Adipose tissue (tissue), 3 donors: ENCODE data around the gene SRL. TPM values are rescaled to one million over a fixed set of nuclear protein-coding genes. Genes with fewer than 3 reads are reported as not detected.
"Not testable (repeated sequence)": the region's sequence is repeated elsewhere in the genome, so short reads cannot be mapped to it uniquely, and the experiment has no call there.

Source experiments
- H3K27ac ChIP-seq: one replicate; pipeline ENCODE4 v1.5.1; 2013; ENCODE audit warnings: low read depth, low read length
- WGBS, 3 donors: extraction: QIAGEN DNeasy Blood & Tissue Kit; methylation state at CpG; one replicate each; pipeline ENCODE4 v1.1.7; 2013; 5-methylcytosine and 5-hydroxymethylcytosine counted together
- polyA plus RNA-seq, 3 donors: library from polyadenylated mRNA; stranded (reverse); fragments of 200-250 nt; gene quantifications; one replicate each; pipeline ENCODE4 v1.2.3, GENCODE V29; 2013
- donor health status: healthy with polysubstance abuse.
- donor health status: Bipolar disorder and iron deficiency.
- donor health status: healthy.

Gene SRL
- polyA plus RNA-seq, 3 donors = 0.48 to 2.7 (median 1.0) TPM

DNA sequence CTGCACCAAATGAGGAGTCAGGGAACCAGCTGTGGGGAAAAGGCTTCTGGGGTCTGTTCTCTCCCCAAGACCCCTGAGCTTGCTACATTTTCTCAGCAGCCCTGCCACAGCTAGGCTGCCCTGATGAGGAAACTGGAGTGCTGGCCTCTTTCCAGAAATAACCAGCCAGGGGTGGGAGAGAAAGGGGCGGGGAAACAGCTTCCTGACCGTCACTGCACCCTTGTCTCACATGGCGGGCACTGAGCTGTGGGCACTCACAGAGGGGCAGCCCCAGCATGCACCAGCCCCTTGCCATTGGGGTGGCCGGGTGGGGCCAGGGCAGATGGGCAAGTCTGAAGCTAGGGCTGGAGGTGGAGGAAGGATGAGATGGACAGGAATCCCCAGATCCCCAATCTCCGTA, 2.9 kb downstream of the SRL start:
- no peak overlapping the region for H3K27ac ChIP-seq
- 22 to 84% (median 36%) methylated on average over 5 of the region's 5 CpGs for WGBS, 3 donors

DNA sequence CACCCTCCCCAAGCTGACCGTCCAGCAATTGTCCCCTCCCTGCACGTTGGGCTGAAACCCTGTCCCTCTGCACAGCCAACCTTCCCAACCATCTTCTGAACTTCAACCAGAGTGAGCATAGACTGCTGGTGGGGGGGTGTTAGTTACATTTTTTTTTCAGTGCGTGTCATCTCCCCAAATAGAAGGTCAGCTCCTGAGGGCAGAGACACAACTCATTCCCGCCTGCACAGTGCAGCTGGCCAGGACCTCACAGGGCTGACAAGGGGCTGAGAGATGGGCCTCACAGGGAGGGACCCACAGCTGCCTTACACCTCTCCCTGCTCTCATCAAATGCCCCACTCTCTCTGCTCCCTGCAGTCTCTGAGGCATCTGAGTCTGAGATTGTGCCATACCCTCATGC, 8.4 kb downstream of the SRL start:
- no peak overlapping the region for H3K27ac ChIP-seq
- 51 to 77% (median 68%) methylated on average over 4 of the region's 4 CpGs for WGBS, 3 donors

DNA sequence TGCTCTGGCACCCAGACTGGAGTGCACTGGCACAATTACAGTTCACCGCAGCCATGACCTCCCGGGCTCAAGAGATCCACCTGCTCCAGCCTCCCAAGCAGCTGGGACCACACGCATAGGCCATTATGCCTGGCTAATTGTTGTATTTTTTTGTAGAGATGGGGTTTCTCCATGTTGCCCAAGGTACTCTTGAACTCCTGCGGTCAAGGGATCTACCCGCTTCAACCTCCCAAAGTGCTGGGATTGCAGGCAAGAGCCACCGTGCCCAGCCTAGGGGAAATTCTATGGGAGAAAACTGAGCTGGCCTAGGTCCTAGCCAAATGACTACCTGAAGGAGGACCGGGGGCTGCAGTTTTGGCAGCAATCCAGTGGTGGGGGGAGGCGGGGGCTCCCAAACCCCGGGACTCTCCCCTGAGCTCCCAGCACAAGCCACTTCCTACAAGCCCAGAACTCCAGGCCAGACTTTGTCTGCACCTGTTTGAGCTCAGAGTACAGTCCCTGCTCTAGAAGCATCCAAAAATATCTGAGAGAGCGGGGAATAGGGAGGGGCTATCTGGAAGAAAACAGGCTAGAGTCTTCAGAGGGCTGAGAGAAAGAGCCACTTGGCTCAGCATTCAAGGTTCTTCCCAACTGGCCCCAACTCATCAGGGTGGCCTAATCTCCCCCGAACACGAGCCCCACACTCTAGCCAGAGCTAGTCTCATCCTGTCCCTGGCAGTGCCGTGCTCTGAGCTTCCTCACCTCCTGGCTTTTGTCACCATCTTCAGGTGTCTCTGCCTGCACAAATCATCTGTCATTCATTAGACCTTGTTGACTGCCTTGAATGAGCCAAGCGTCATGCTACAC, 9.1 kb downstream of the SRL start:
- no peak overlapping the region for H3K27ac ChIP-seq
- 74 to 80% (median 75%) methylated on average over 14 of the region's 14 CpGs for WGBS, 3 donors

DNA sequence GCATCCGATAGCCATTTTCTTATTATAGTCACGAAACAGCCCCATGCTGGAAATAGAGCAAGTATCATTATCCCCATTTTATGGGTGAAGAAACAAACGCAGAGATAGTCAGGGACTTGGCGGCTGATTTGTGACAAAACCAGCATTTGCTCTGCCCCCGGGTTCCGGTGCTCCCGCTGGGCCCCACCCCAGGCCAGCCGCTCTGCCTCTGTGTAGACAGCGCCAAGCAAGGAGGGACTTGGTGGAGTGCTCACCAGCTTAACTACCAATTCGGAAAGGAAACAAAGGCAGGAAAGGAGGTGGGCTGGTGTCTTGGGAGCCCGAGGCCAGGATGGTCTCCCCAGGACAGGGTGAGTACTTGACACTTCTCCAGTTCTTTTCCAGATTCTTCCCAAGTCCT, 10.0 kb downstream of the SRL start:
- 84 to 95% (median 90%) methylated on average over 11 of the region's 11 CpGs for WGBS, 3 donors
- H3K27ac ChIP-seq = no peak overlapping the region

DNA sequence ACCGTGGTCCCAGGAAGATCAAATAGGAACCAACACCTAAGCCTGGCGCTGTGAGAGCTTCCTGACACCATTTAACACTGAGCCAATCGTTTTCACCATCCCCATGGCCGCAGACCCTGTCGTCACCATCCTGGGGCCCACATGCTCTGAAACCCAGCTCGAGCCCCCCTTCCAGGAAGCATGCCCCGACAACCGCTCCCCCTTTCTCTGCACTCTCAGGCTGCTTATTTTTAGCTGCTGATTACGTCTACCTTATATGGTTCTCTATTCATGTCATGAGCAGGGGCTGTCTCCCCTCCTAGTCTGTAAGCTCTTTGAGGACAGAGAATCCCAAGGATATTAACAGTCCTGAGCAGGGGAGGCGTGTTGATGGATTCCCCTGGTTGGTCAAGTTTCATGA, 10.5 kb downstream of the SRL start:
- no peak overlapping the region for H3K27ac ChIP-seq
- 78 to 83% (median 81%) methylated on average over 10 of the region's 10 CpGs for WGBS, 3 donors

DNA sequence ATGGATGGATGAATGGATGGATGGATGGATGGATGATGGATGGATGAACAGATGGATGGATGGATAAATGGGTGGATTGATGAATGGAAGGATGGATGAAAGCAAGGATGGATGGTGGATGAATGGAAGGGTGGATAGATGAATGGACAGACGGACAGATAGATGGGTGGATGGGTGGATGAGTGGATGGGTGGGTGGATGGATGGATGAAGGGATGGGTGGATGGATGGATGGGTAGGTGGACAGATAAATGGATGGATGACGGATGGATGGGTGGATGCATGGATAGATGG, 14.9 kb downstream of the SRL start:
- WGBS, 3 donors = 84 to 98% (median 95%) methylated on average over 2 of the region's 2 CpGs
- H3K27ac ChIP-seq = no peak overlapping the region

DNA sequence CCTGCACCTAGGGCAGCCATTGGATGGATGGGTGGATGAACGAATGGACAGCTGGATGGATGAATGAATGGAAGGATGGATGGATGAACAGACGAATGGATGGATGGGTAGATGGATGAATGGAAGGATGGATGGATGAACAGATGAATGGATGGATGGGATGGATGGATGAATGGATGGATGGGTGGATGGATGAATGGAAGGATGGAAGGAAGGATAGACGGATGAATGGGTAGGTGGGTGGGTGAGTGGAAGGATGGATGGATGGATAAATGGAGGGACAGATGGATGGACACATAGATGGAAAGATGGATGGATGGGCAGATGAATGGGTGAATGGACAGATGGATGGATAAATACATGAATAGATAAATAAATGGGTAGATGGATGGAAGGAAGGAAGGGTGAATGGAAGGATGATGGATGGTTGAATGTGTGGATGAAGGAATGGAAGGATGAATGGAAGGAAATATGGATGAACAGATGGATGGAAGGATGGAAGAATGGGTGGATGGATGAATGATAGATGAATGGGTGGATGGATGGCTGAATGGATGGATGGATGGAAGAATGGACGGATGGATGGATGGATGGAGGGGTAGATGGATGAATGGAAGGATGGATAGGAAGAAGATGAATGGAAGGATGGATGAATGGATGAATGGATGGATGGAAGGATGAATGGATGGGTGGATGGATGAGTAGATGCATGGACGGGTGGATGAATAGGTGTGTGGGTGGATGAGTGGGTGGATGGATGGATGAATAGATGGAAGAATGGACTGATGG, 15.4 kb downstream of the SRL start:
- no peak overlapping the region for H3K27ac ChIP-seq
- WGBS, 3 donors = 64 to 88% (median 83%) methylated on average over 5 of the region's 5 CpGs

DNA sequence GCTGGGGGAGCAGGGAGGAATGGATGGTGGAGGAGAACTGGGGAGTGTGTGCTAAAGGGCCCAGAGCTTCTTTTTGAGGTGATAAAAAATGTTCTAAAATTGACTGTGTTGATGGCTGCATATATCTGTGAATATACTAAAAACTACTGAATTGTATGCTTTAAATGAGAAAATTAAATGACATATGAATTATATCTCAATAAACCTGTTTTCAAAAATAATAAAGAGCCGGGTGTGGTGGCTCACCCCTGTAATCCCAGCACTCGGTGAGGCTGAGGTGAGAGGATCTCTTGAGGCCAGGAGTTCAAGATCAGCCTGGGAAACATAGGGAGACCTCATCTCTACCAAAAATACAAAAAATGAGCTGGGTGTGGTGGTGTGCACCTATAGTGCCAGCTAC, 16.8 kb downstream of the SRL start:
- no peak overlapping the region for H3K27ac ChIP-seq
- 82 to 96% (median 89%) methylated on average over 2 of the region's 2 CpGs for WGBS, 3 donors

DNA sequence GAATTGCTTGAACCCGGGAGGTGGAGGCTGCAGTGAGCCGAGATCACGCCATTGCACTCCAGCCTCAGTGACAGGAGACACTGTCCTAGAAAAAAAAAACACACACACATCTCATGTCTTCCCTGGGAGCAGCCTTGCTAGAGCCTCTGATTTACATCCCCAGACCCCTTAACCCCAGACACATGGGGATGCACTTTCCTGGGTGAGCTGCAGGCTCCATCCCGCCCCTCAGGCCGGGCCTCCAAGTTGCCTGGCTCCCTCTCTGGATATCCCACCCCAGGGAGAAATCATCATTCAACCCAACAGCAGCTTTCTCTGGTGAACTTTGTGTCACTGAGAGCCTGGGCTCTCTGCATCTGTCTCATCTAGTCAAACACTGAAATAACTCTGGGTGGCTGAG, 21.5 kb downstream of the SRL start:
- no peak overlapping the region for H3K27ac ChIP-seq
- WGBS, 3 donors = 77 to 89% (median 82%) methylated on average over 5 of the region's 5 CpGs

DNA sequence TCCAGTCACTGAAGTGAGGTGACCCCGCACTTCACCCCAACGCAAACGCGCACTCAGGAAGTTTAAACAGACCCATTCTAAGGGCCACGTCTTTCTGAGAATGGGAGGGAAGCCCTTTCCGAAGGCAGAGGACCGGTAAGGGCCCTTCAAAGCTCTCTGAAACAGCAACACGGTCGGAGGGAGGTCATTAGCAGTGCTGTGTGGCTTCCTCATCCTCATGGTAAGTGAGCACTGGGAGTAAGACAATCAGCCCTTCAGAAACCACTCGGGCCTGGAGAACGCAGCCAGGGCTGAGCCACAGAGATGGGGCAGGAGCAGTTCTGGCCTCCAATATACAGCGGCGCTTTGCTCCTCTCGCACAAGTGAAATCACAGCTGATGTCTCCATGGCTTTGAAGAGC, 23.7 kb downstream of the SRL start:
- no peak overlapping the region for H3K27ac ChIP-seq
- WGBS, 3 donors = 74 to 80% (median 77%) methylated on average over 14 of the region's 14 CpGs

DNA sequence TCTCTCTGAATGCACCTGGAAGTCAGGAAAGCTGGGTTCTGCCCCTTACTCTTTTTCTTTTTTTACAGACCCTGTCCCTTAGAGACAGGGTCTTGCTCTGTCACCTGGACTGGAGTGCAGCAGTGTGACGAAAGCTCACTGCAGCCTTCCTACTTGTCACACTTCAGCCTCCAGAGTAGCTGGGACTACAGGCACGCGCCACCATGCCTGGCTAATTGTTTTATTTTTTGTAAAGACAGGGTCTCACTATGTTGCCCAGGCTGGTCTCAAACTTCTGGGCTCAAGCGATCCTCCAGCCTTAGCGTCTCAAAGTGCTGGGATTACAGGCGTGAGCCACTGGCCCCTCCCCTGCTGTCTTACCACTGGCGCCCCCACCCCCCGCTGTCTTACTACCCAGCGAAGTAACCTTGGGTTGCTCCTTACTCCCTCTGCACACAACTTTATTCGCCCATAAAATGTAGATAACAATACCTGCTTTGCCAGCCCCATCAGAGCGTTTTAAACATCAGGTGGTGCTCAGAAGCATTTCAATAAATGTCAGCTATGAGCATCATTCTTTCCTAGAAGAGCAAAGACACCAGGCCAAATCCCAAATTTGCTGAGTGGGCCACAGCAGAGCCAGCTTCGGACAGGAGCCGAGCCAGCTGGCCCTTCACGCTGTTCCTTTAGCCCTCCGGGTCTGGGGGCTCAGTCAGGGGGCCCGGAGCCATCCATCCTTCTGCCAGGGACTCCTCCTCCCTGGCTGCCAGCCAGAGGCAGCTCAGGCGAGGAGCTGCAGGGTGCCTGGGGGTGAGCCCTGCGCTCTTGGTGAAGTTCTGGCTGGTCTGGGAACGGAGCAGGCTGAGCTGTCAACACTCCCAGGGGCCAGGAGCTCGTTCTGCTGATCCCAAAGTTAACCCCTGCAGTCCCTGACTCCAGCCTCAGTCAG, 24.4 kb downstream of the SRL start:
- H3K27ac ChIP-seq = no peak overlapping the region
- 54 to 63% (median 56%) methylated on average over 20 of the region's 20 CpGs for WGBS, 3 donors

DNA sequence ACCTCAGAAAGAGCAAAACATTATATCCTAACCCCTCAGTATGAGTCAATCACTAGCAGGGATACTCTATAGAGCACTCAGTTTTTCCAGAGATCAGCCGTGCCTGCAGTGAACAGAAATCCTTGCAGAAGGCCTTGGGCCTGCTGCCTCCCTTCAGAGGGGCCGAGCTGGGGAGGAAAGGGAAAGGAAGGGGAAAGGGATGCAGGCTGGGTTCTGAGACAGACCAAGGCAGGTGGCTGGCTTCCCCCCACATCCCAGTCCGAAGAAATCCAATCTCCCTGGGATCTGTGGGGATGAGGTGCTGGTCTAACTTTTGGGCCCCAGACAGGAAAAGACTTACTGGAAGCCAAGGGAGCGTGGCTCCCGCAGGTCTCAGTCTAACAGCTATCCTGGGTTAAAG, 25.3 kb downstream of the SRL start:
- no peak overlapping the region for H3K27ac ChIP-seq
- 83 to 93% (median 88%) methylated on average over 5 of the region's 5 CpGs for WGBS, 3 donors

DNA sequence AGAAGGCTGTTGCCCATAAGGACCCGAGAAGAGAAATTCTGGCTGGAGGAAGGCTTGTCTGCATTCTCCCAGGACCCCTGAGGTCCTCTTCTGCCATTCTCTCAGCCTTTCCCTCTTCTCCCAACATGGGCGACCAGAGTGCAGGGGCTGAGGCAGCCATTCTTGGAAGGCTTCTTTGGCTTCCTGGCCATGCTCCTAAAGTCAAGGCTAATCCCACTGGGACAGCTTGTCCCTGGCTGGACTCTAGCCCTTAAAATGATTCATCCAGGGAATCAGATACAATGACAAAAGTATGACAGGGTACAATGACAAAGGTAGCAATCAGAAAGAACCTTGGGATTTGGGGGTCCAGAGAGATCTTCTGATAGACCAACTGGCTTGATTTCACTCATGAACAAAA, 26.8 kb downstream of the SRL start:
- 77 to 97% (median 88%) methylated on average over 2 of the region's 2 CpGs for WGBS, 3 donors
- no peak overlapping the region for H3K27ac ChIP-seq

DNA sequence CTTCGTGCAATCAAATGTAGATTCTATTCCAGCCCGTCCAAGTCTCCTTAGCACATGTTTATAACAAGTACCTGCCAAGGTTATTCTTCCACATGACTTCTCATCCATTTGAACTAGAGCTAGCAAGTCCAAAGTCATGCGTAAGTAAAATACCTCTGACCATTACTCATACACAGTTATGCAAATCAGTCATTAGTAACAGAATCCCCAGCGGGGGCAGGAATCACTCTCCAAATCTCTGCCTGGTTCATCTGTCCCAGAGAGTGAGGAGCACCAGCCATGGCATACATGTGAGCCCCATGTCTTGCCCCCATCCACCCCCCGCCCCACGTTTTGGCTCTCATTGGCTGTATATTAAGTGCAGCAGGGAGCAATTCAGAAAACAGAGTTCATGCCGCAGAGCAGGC, 27.7 kb downstream of the SRL start:
- H3K27ac ChIP-seq = no peak overlapping the region
- WGBS, 3 donors = 65 to 79% (median 79%) methylated on average over 7 of the region's 7 CpGs

DNA sequence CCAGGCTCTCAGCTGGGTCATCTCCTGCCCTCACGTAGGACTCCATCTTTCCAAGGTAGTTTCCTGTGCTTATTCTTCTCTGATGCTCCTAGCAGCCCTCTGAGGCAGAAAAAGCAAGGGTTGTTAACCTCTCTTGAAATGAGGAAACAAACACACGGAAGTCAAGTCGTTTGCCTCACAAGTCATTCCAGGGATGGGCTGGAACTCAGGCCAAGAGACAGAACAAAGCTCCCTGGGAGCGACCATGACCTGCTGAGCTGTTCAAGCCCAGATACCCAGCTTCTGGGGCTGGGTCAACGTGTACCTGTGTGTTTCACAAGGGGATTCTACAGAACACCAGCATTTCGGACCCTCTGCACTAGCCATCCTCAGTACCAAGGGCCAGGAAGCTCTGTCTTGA, 28.1 kb downstream of the SRL start:
- no peak overlapping the region for H3K27ac ChIP-seq
- WGBS, 3 donors = 58 to 70% (median 66%) methylated on average over 6 of the region's 6 CpGs

DNA sequence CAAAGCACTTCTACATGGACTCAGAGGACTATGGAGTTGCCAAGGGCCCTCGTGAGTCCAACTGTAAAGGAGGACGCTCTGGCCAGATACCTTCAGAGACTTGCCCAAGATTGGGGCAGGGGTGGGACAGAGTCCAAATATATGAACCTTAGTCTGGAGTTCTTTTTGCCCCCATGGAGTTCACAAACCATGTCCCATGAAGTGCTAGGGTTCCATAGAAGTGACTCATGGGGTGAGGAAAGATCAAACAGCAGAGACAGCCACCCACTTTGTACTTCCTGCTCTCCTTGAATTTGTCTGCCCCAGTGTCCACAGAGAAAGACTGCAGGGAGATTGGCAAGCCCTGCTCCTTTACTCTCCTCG, 29.0 kb downstream of the SRL start:
- no peak overlapping the region for H3K27ac ChIP-seq
- WGBS, 3 donors = 84 to 89% (median 85%) methylated on average over 3 of the region's 3 CpGs

DNA sequence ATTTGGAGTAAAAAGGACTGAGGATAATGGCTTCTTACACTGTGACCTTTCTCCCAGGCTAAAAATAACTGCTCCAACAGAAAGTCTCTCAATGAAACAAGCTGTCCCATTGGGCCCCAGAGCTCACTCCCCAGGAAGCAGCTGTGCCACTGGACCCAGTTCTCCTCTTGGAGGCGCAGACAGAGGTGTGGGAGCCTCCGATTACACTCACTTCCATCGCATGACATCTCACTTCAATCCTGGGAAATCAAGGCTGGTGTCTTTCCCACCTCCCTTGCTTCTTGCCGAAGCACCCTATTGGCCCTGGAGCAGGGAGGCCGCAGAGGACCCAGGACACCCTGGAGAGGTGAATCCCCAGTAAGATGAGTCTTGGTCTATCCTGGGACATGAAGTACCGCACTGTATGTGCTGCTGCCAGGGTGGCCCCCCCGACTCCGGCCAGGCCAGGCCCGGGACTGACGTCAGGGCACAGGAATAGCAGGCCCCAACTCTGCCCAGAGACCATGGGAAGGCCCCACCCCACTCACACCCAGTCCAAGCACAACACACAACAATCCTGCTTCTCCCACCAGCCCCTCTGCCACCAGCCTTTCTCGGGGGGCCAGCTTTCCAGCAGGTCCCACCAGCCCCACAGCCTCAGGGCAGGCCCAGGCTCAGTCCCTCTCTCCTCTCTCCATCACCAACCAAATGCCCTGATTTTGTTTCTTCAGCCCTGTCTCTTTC, 29.5 kb downstream of the SRL start:
- H3K27ac ChIP-seq = no peak overlapping the region
- 81 to 91% (median 89%) methylated on average over 11 of the region's 11 CpGs for WGBS, 3 donors

DNA sequence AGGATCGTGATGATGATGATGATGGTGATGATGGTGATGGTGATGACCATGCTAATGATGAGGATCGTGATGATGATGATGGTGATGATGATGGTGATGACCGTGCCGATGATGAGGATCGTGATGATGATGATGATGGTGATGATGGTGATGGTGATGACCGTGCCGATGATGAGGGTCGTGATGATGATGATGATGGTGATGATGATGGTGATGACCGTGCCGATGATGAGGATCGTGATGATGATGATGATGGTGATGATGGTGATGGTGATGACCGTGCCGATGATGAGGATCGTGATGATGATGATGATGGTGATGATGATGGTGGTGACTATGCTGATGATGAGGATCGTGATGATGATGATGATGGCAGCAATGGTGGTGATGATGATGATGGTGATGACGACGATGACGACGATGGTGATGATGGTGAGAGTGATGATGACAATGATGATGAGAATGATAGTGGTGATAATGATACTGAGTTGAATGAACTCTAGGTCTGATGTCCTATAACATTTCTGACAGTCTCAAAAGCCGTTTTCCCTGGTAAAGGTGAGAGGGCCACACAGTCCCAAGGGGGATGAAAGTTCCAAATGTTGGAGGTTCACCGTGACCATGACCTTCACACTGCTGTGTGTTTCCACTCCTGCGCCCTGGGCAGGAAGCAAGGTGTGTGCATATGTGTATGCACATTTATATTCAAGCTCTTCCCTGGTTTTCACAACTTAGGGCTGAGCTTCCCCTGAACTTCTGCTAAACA, 30.3 kb downstream of the SRL start:
- H3K27ac ChIP-seq = not testable (repeated sequence)
- 90 to 95% (median 95%) methylated on average over 18 to 22 of the region's 22 CpGs for WGBS, 3 donors
